ENCODE results near the gene FAM120B.

Gene FAM120B

GRCh38 chr6:170443151-170443662, 136.6 kb downstream of the FAM120B start:
- no peak for DNase-seq (ENCODE audit: low read depth, low spot score)

GRCh38 chr6:170444056-170444591, 137.6 kb downstream of the FAM120B start:
- no peak for DNase-seq (ENCODE audit: low read depth, low spot score)

- DNase-seq (ENCODE audit: low read depth, low spot score) = no peak
Measured at GRCh38 chr6:170444811-170445211, 138.3 kb downstream of the FAM120B start.

GRCh38 chr6:170445487-170445886, 138.9 kb downstream of the FAM120B start:
- no peak for DNase-seq (ENCODE audit: low read depth, low spot score)

- DNase-seq (ENCODE audit: low read depth, low spot score) = no peak
Measured at GRCh38 chr6:170445971-170446370, 139.4 kb downstream of the FAM120B start.

- DNase-seq (ENCODE audit: low read depth, low spot score) = no peak
Measured at GRCh38 chr6:170446841-170447560, 140.4 kb downstream of the FAM120B start.

- DNase-seq (ENCODE audit: low read depth, low spot score) = no peak
Measured at GRCh38 chr6:170447561-170447930, 141.0 kb downstream of the FAM120B start.

- no peak for DNase-seq (ENCODE audit: low read depth, low spot score)
Measured at GRCh38 chr6:170448317-170448716, 141.8 kb downstream of the FAM120B start.

GRCh38 chr6:170448751-170449630, 142.4 kb downstream of the FAM120B start:
- no peak for DNase-seq (ENCODE audit: low read depth, low spot score)

- no peak for DNase-seq (ENCODE audit: low read depth, low spot score)
Measured at GRCh38 chr6:170449835-170450753, 143.5 kb downstream of the FAM120B start.

- DNase-seq (ENCODE audit: low read depth, low spot score) = no peak
Measured at GRCh38 chr6:170450916-170451761, 144.6 kb downstream of the FAM120B start.

GRCh38 chr6:170451762-170452651, 145.4 kb downstream of the FAM120B start:
- no peak for DNase-seq (ENCODE audit: low read depth, low spot score)

- no peak for DNase-seq (ENCODE audit: low read depth, low spot score)
Measured at GRCh38 chr6:170452767-170453545, 146.4 kb downstream of the FAM120B start.

GRCh38 chr6:170453586-170454511, 147.3 kb downstream of the FAM120B start:
- DNase-seq (ENCODE audit: low read depth, low spot score) = no peak

- DNase-seq (ENCODE audit: low read depth, low spot score) = no peak
Measured at GRCh38 chr6:170454512-170455285, 148.1 kb downstream of the FAM120B start.

- DNase-seq (ENCODE audit: low read depth, low spot score) = no peak
Measured at GRCh38 chr6:170455335-170455979, 148.9 kb downstream of the FAM120B start.

Measured in iPS DF 19.7 (cell line).